ENCODE measurements around the gene C1orf21.

C1orf21 gene

GRCh38 chr1:184388971-184389370, 2.1 kb downstream of the C1orf21 start:
- no peak for ATAC-seq
- no peak for TF ChIP-seq ZNF565 (CRISPR knock-in tag; conservative IDR thresholded peaks at IDR 0.05; ENCODE audit: low read depth)
- TF ChIP-seq RARB (CRISPR knock-in tag; IDR thresholded peaks at IDR 0.05) = no peak
- TF ChIP-seq GLIS3 (CRISPR knock-in tag; IDR thresholded peaks at IDR 0.05) = no peak
- no peak for TF ChIP-seq ZNF70 (CRISPR knock-in tag; IDR thresholded peaks at IDR 0.05)
- TF ChIP-seq PATZ1 (CRISPR knock-in tag; IDR thresholded peaks at IDR 0.05; ENCODE audit: borderline replicate concordance) = no peak
- no peak for TF ChIP-seq PPARA (CRISPR knock-in tag; IDR thresholded peaks at IDR 0.05; ENCODE audit: borderline replicate concordance)
- no peak for TF ChIP-seq ESRRG (CRISPR knock-in tag; IDR thresholded peaks at IDR 0.05)
- TF ChIP-seq TOX (CRISPR knock-in tag; IDR thresholded peaks at IDR 0.05; ENCODE audit: borderline replicate concordance) = no peak

GRCh38 chr1:184389446-184389845, 2.6 kb downstream of the C1orf21 start:
- TF ChIP-seq TOX (CRISPR knock-in tag; IDR thresholded peaks at IDR 0.05; ENCODE audit: borderline replicate concordance) (no peak), BACH2 (CRISPR knock-in tag; IDR thresholded peaks at IDR 0.05; ENCODE audit: borderline replicate concordance) (no peak), CSDC2 (CRISPR knock-in tag; IDR thresholded peaks at IDR 0.05) (no peak)
- ATAC-seq = no peak

GRCh38 chr1:184390889-184391288, 4.1 kb downstream of the C1orf21 start:
- no peak for ATAC-seq
- TF ChIP-seq SNAI2 (CRISPR knock-in tag; IDR thresholded peaks at IDR 0.05) (no peak), RARB (CRISPR knock-in tag; IDR thresholded peaks at IDR 0.05) (no peak), ISL1 (CRISPR knock-in tag; IDR thresholded peaks at IDR 0.05) (no peak), ESRRG (CRISPR knock-in tag; IDR thresholded peaks at IDR 0.05) (no peak), PPARA (CRISPR knock-in tag; IDR thresholded peaks at IDR 0.05; ENCODE audit: borderline replicate concordance) (no peak), OSR1 (CRISPR knock-in tag; IDR thresholded peaks at IDR 0.05) (no peak), BACH2 (CRISPR knock-in tag; IDR thresholded peaks at IDR 0.05; ENCODE audit: borderline replicate concordance) (no peak), POU6F1 (CRISPR knock-in tag; IDR thresholded peaks at IDR 0.05; ENCODE audit: borderline replicate concordance, low read depth) (no peak), ZNF565 (CRISPR knock-in tag; conservative IDR thresholded peaks at IDR 0.05; ENCODE audit: low read depth) (no peak), ZNF70 (CRISPR knock-in tag; IDR thresholded peaks at IDR 0.05) (no peak), TSHZ2 (CRISPR knock-in tag; IDR thresholded peaks at IDR 0.05) (no peak)

- ATAC-seq = no peak
- no peak for TF ChIP-seq ESRRG (CRISPR knock-in tag; IDR thresholded peaks at IDR 0.05)
- no peak for TF ChIP-seq ZFP30 (CRISPR knock-in tag; IDR thresholded peaks at IDR 0.05)
- no peak for TF ChIP-seq ZNF8 (CRISPR knock-in tag; IDR thresholded peaks at IDR 0.05)
- TF ChIP-seq GLIS3 (CRISPR knock-in tag; IDR thresholded peaks at IDR 0.05) = no peak
- TF ChIP-seq ARNTL (CRISPR knock-in tag; IDR thresholded peaks at IDR 0.05; ENCODE audit: borderline replicate concordance, low read depth) = no peak
- no peak for TF ChIP-seq TCF4 (CRISPR knock-in tag; IDR thresholded peaks at IDR 0.05; ENCODE audit: borderline replicate concordance)
- no peak for TF ChIP-seq TSHZ2 (CRISPR knock-in tag; IDR thresholded peaks at IDR 0.05)
- TF ChIP-seq ZNF70 (CRISPR knock-in tag; IDR thresholded peaks at IDR 0.05) = no peak
- no peak for TF ChIP-seq CSRNP3 (CRISPR knock-in tag; IDR thresholded peaks at IDR 0.05)
- TF ChIP-seq ZC3H10 (CRISPR knock-in tag; IDR thresholded peaks at IDR 0.05) = no peak
- TF ChIP-seq ZNF565 (CRISPR knock-in tag; conservative IDR thresholded peaks at IDR 0.05; ENCODE audit: low read depth) = no peak
- TF ChIP-seq TOX (CRISPR knock-in tag; IDR thresholded peaks at IDR 0.05; ENCODE audit: borderline replicate concordance) = no peak
- TF ChIP-seq RARB (CRISPR knock-in tag; IDR thresholded peaks at IDR 0.05) = no peak
- no peak for TF ChIP-seq PATZ1 (CRISPR knock-in tag; IDR thresholded peaks at IDR 0.05; ENCODE audit: borderline replicate concordance)
These were observed 5.2 kb downstream of the C1orf21 start for GRCh38 chr1:184392067-184392466.
